ENCODE results near the gene GPR84. TPM values are rescaled to one million over a fixed set of nuclear protein-coding genes. Genes with fewer than 3 reads are reported as not detected.

The GPR84 gene
- polyA plus RNA-seq, 3 donors = 0.24 to 3.5 (median 1.0) TPM

DNA sequence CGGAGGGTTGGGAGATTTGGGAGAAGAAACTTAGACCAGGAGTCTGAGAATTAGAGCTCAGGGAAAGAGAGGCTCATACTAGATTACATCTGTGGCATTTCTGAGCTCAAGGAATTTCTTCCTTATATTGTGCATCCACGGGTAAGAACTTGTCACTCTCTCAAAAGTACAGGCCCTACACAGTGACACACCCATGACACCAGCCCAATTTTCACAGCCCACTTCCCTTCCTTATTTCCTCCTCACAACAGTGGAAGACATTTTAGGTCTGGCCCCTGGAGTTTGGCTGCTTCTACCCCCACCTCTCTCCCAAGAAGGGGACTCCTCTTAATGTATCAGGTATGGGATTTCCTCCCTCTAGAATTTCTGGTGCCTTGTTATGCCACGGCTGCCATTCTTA, 29.5 kb upstream of the GPR84 start:
- no peak overlapping the region for H3K27ac ChIP-seq (ENCODE audit: low read depth, low read length)
- 59 to 65% (median 62%) methylated on average over 3 of the region's 3 CpGs for WGBS, 3 donors

DNA sequence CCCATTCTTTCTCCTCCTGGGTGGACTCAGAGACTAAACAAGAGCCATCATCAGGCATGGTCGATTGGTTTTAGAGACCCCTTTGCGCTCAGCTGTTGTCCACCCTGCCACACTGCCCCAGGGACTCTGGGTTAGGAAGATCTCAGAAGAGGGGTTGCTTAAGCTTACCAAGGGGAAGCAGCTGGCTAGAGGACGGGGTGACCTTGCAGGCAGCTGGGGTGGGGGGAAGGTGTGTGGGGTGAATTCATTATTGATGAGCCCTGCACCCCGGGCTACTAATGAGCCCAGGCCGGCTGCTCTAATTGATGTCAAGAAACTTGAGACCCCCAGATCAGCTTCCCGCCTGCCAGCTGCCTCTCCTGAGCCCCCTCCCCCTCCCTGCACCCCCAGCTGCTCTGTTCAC, 28.9 kb upstream of the GPR84 start:
- WGBS, 3 donors = 51 to 65% (median 63%) methylated on average over 6 of the region's 6 CpGs
- no peak overlapping the region for H3K27ac ChIP-seq (ENCODE audit: low read depth, low read length)

DNA sequence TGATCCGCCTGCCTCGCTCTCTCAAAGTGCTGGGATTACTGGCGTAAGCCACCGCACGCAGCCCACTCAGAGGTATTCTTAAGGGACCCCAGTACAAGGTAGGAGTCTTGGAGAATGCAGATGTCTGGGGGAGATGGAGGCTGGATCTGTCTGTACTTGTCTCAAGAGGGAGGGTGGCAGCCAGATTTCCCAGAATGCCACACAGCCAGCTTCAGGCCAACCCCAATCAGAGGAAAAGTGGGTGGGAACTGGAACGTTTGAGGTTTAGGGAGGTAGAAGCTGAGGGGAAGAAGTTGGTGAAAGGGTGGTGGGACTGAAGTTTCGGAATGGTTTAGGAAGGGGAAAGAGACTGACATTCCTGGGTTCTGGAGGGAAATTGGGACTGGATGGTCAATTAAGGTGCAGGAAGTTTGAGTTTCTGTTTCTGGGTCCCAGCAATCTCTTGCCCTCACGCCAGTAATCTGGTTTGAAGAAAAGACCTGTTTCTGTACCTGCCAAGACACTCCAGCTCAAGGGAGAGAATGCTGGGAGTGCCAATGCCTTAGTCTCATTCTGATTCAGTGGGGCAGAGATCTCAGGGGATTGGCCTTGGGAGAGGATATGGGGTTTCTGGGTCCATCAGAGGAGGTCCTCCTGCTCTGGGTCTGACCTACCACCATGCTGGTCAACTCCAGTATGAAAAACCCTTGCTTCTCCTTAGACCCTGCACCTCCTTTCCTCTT, 28.4 kb upstream of the GPR84 start:
- H3K27ac ChIP-seq (ENCODE audit: low read depth, low read length) = no peak overlapping the region
- WGBS, 3 donors = 82 to 87% (median 86%) methylated on average over 8 of the region's 8 CpGs

GRCh38 chr12:54390668-54391551, 26.6 kb upstream of the GPR84 start:
- 20 to 26% (median 21%) methylated on average over 33 to 51 of the region's 51 CpGs for WGBS, 3 donors
- H3K27ac ChIP-seq (ENCODE audit: low read depth, low read length) = no peak overlapping the region

GRCh38 chr12:54390176-54390667, 25.9 kb upstream of the GPR84 start:
- no peak overlapping the region for H3K27ac ChIP-seq (ENCODE audit: low read depth, low read length)
- WGBS, 3 donors = 60 to 89% (median 62%) methylated on average over 3 to 7 of the region's 7 CpGs

GRCh38 chr12:54389607-54390175, 25.4 kb upstream of the GPR84 start:
- WGBS, 3 donors = 89 to 90% (median 90%) methylated on average over 5 of the region's 5 CpGs
- no peak overlapping the region for H3K27ac ChIP-seq (ENCODE audit: low read depth, low read length)

- WGBS, 3 donors = 73 to 90% (median 74%) methylated on average over 3 of the region's 3 CpGs
- no peak overlapping the region for H3K27ac ChIP-seq (ENCODE audit: low read depth, low read length)
Observed at GRCh38 chr12:54389134-54389508, 24.8 kb upstream of the GPR84 start.

DNA sequence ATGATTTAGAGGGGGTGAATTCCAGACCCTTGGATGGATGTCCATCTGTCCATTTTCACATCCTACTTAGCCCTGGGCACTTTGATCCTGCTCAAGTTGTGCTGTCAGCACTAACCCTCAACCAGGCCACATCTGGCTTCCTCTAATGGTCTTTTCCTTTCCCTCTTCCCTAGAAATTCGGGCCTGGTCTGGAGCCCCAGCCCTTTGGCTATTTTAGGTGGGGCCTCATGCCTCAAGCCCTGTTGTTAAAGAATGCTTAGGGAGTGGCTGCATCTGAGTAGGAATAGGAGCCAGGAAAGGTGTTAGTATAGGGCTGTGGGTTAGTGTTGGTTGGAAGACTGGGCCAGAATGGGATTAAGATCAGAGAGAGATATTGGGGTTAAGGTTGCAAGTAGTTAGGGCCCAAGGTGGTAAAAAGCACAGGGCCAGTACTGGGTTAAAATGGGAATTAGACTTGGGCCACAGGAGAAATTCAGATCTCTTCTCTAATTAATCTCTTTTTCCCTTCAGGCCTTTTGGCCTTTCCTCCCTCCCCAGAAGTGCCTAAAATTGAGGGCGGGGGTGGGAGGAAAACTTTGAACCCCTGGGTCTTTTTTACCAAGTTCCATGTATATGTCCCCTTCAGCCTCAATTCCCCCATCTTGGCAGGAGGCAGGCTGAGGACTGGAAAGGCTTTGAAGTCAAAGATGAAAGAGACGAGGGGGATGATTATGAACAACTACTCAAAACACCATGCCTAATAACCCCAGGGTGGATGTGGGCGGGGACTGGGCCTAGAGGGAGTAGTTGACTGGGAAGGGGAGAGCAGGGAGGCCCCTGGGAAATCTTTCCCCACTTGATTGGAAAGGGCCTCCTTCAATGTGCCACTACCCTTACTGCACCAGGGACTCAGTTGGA, 24.2 kb upstream of the GPR84 start:
- WGBS, 3 donors = 68 to 74% (median 70%) methylated on average over 4 of the region's 4 CpGs
- H3K27ac ChIP-seq (ENCODE audit: low read depth, low read length) = no peak overlapping the region

- H3K27ac ChIP-seq (ENCODE audit: low read depth, low read length) = no peak overlapping the region
- WGBS, 3 donors = 91 to 95% (median 94%) methylated on average over 3 of the region's 3 CpGs
Observed at GRCh38 chr12:54387114-54387467, 22.8 kb upstream of the GPR84 start.

DNA sequence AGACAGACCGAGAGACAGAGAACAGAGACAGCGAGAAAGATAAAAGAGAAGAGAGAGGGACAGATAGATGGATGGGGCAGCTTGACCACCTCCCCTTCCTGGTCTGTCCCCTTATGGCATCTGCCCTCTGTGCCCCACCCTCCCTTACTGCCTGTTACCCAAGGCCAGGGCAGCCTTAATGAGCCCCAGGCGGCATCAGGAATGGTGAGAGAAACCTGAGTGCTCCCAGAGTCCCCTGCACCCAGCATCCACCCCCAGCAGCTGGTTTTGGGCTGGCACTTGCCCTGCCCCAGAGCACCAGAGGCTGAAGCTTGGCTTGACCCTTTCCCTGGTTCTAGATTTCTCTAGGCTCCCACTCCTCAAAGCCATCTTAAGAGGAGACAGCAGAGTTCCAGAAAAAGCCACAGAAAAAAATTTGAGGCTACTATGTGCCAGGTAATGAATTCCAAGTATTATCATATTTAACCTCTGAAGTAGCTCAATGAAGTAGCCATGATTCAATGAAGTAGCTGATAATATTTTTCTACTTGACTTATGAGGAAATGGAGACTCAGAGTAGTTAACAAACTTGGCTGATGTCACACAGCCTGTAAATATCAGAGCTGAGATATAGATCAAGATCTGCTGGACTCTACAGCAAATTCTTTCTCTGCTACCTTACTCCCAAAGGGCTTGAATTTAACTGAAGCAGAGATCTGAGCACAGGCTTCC, 22.3 kb upstream of the GPR84 start:
- H3K27ac ChIP-seq (ENCODE audit: low read depth, low read length) = no peak overlapping the region
- WGBS, 3 donors = 84 to 93% (median 89%) methylated on average over 3 of the region's 3 CpGs

DNA sequence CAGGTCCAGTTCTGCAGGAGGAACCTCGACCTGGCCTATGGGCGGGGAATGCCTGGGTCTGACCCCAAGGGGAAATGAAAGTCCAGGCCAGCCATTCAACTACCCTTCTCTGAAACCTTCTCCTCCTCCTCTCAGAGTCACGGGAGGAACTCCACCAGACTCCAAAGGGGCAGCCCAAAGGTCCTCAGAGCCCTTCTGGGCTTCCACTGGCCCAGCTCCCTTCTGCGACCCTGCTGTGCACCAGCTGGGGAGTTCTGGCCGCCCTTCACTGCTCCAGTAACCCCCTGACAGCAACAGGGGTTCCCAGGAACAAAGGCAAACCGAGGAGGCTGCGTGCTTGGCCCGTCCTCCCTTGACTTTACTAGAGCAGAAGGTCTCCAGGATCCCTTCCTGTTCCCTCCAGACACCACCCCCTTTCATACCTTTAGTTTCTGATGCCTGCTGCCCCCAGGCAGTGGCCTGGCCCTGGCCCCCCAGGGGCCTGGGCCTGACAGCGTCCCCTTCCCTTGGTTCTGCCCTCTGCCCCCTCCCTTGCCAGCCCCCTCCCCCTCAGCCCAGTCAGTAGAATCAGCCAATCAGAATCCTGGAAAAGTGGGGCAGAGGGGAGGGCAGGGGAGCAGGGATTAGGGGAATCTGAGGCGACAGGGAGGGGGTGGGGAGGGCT, 21.1 kb upstream of the GPR84 start:
- H3K27ac ChIP-seq (ENCODE audit: low read depth, low read length) = no peak overlapping the region
- WGBS, 3 donors = 46 to 80% (median 62%) methylated on average over 10 of the region's 10 CpGs

DNA sequence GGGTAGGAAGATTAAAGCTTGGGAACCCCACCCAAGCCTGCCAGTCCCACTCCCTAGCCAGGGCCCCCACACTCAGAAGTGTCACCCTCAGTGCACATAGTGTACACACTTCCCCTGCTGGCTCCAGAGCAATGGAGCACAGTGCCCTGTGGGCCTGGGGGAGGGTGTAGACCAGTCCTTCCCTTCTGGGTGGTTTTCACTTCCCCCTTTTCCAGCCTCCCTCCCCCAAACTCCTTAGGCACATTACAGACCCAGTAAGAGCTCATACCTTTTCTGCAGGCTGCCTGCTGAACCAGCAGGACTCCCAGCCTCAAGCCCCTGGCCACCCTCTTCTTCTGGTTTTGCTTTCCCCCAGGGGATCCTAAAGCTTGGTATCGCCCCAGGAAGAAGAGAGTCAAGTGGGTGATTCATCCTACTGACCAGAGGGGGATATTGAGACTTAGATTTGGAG, 20.3 kb upstream of the GPR84 start, which contains the start of gene ZNF385A:
ZNF385A (minus strand) TSS at position 143 of the 451 bp plus-strand sequence. CDS start 219 bp downstream, outside the sequence.
- 64 to 100% (median 86%) methylated on average over 1 of the region's 1 CpG for WGBS, 3 donors

GRCh38 chr12:54383041-54383609, 18.8 kb upstream of the GPR84 start:
- 70 to 94% (median 72%) methylated on average over 3 of the region's 3 CpGs for WGBS, 3 donors
- no peak overlapping the region for H3K27ac ChIP-seq (ENCODE audit: low read depth, low read length)

More for the DNA sequence above, 20.3 kb upstream of the GPR84 start, which contains the start of gene ZNF385A:
- no peak within 1 kb of the TSS for H3K27ac ChIP-seq (ENCODE audit: low read depth, low read length)

GRCh38 chr12:54381136-54381535, 16.9 kb upstream of the GPR84 start:
- no peak overlapping the region for H3K27ac ChIP-seq (ENCODE audit: low read depth, low read length)
- 85 to 96% (median 95%) methylated on average over 4 of the region's 4 CpGs for WGBS, 3 donors

GRCh38 chr12:54379398-54380201, 15.3 kb upstream of the GPR84 start:
- 10 to 15% (median 15%) methylated on average over 19 of the region's 19 CpGs for WGBS, 3 donors
- H3K27ac ChIP-seq (ENCODE audit: low read depth, low read length) = no peak overlapping the region

Data from adipose tissue (tissue), 3 donors.